Measurements from ENCODE around the gene LHB.

The LHB gene

GRCh38 chr19:48985711-48986110 is 31.2 kb downstream of the LHB start:
- no peak for DNase-seq (ENCODE audit: low read depth in 3 of 3)

- DNase-seq (ENCODE audit: low read depth in 3 of 3) = no peak
Measured at GRCh38 chr19:48982280-48982679, 34.6 kb downstream of the LHB start.

- no peak for DNase-seq (ENCODE audit: low read depth in 3 of 3)
Measured at GRCh38 chr19:48977061-48977460, 39.8 kb downstream of the LHB start.

GRCh38 chr19:48975947-48976847 is 40.7 kb downstream of the LHB start:
- DNase-seq (ENCODE audit: low read depth in 3 of 3) = no peak

GRCh38 chr19:48970923-48971395 is 45.9 kb downstream of the LHB start:
- peak; percentile 67 to 75 (median 69) for DNase-seq (ENCODE audit: low read depth in 3 of 3)

GRCh38 chr19:48970139-48970766 is 46.6 kb downstream of the LHB start:
- no peak for DNase-seq (ENCODE audit: low read depth in 3 of 3)

- DNase-seq (ENCODE audit: low read depth in 3 of 3) = no peak
Measured at GRCh38 chr19:48969276-48970138, 47.4 kb downstream of the LHB start.

- DNase-seq (ENCODE audit: low read depth in 3 of 3) = no peak
Measured at GRCh38 chr19:48968813-48969218, 48.1 kb downstream of the LHB start.

GRCh38 chr19:48968179-48968661 is 48.7 kb downstream of the LHB start:
- DNase-seq (ENCODE audit: low read depth in 3 of 3) = no peak

GRCh38 chr19:48967346-48968178 is 49.3 kb downstream of the LHB start:
- DNase-seq (ENCODE audit: low read depth in 3 of 3) = no peak

- no peak for DNase-seq (ENCODE audit: low read depth in 3 of 3)
Measured at GRCh38 chr19:48966541-48967345, 50.1 kb downstream of the LHB start.
